Osteocyte (in vitro differentiated cells): ENCODE measurements around the gene TMEM107. TPM values are rescaled to one million over a fixed set of nuclear protein-coding genes. Genes with fewer than 3 reads are reported as not detected.

Experiments used
- DNase-seq: peaks from one replicate; pipeline ENCODE4 v3.0.0; 2021; ENCODE audit warnings: mixed read lengths; ENCODE audit not compliant: unreplicated experiment; ENCODE audit errors: extremely low spot score
- H3K27ac Mint-ChIP-seq: one replicate; pipeline ENCODE4 v1.8.0; 2021; ENCODE audit warnings: mild to moderate bottlenecking, mixed read lengths; ENCODE audit not compliant: unreplicated experiment
- H3K27me3 Mint-ChIP-seq: one replicate; pipeline ENCODE4 v1.8.0; 2021; ENCODE audit warnings: mixed read lengths; ENCODE audit not compliant: unreplicated experiment
- H3K36me3 Mint-ChIP-seq: one replicate; pipeline ENCODE4 v1.8.0; 2021; ENCODE audit warnings: mixed read lengths; ENCODE audit not compliant: unreplicated experiment
- H3K4me1 Mint-ChIP-seq: one replicate; pipeline ENCODE4 v1.8.0; 2021; ENCODE audit warnings: mixed read lengths; ENCODE audit not compliant: unreplicated experiment
- H3K4me3 Mint-ChIP-seq: one replicate; pipeline ENCODE4 v1.8.0; 2021; ENCODE audit warnings: mild to moderate bottlenecking, moderate library complexity, mixed read lengths; ENCODE audit not compliant: unreplicated experiment
- H3K9me3 Mint-ChIP-seq: one replicate; pipeline ENCODE4 v1.8.0; 2021; ENCODE audit warnings: mixed read lengths; ENCODE audit not compliant: unreplicated experiment
- CTCF ChIP-seq: fragments of 200-600 bp; sonication (generic); IDR thresholded peaks from 2 replicates; pipeline ENCODE4 v1.5.0; 2021; ENCODE audit warnings: antibody characterized with exemption, mild to moderate bottlenecking, moderate library complexity
- total RNA-seq: library from RNA; stranded (reverse); gene quantifications from 2 replicates; pipeline ENCODE4 v1.2.1, GENCODE V29; 2021

TMEM107 gene
- total RNA-seq, 1 donor from 2014 or later, result 8.4 TPM

DNA sequence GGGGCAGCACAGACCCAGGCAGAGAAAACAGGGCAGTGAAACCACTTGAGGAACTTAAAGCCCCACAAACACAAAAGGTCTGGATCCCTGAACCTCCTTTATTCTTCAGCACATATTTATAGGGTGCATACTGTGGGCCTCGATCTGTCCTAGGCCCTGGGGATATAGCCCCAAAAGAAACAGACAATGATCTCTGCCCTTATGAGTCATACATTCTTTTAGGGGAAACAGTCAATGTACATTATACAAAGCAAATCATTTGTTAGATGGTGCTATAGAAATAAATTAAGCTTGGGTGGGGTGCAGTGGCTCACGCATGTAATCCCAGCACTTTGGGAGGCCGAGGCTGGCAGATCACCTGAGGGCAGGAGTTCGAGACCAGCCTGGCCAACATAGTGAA is 42.2 kb downstream of the TMEM107 start:
- no peaks in the 10 kb centered on the region for H3K9me3 Mint-ChIP-seq
- H3K27me3 Mint-ChIP-seq, result peaks cover 9% of the 10 kb centered on the region
- no peak overlapping the region for H3K4me3 Mint-ChIP-seq
- H3K36me3 Mint-ChIP-seq, result no peaks in the 10 kb centered on the region
- no peak for TF ChIP-seq CTCF
- no peak overlapping the region for H3K27ac Mint-ChIP-seq
- no peak for DNase-seq
- H3K4me1 Mint-ChIP-seq, result no peaks in the 10 kb centered on the region

- Mint-ChIP-seq H3K4me1 (no peaks in the 10 kb centered on the region), H3K27me3 (peaks cover 9% of the 10 kb centered on the region), H3K9me3 (no peaks in the 10 kb centered on the region), H3K4me3 (no peak overlapping the region), H3K27ac (no peak overlapping the region), H3K36me3 (no peaks in the 10 kb centered on the region)
- DNase-seq, result no peak
- TF ChIP-seq CTCF, result no peak
These were observed 42.8 kb downstream of the TMEM107 start for GRCh38 chr17:8133399-8133798.

DNA sequence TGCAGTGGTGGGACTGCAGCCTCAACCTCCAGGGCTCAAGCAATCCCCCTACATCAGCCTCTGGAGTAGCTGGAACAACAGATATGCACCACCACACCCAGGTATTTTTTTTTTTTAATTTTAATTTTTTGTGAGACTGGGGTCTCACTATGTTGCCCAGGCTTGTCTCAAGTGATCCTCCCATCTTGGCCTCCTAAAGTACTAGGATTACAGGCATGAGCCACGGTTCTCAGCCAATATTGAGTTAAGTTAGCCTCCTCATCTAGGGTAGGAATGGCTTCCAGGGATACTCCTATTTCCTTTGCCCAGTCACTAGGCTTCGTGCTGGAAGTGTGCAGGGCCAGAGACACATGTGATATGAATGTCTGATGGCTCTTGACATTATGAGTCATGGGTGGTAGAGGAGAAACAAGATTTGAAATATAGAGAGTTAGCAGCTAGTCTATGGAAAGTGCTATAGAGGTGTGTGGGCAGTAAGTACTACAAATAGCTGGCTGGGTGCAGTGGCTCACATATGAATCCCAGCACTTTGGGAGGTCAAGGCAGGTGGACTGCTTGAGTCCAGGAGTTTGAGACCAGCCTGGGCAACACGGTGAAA is 44.2 kb downstream of the TMEM107 start:
- no peak overlapping the region for H3K27ac Mint-ChIP-seq
- no peaks in the 10 kb centered on the region for H3K9me3 Mint-ChIP-seq
- DNase-seq, result no peak
- TF ChIP-seq CTCF, result no peak
- H3K27me3 Mint-ChIP-seq, result peaks cover 9% of the 10 kb centered on the region
- no peaks in the 10 kb centered on the region for H3K36me3 Mint-ChIP-seq
- H3K4me3 Mint-ChIP-seq, result no peak overlapping the region
- peaks cover 4% of the 10 kb centered on the region for H3K4me1 Mint-ChIP-seq

DNA sequence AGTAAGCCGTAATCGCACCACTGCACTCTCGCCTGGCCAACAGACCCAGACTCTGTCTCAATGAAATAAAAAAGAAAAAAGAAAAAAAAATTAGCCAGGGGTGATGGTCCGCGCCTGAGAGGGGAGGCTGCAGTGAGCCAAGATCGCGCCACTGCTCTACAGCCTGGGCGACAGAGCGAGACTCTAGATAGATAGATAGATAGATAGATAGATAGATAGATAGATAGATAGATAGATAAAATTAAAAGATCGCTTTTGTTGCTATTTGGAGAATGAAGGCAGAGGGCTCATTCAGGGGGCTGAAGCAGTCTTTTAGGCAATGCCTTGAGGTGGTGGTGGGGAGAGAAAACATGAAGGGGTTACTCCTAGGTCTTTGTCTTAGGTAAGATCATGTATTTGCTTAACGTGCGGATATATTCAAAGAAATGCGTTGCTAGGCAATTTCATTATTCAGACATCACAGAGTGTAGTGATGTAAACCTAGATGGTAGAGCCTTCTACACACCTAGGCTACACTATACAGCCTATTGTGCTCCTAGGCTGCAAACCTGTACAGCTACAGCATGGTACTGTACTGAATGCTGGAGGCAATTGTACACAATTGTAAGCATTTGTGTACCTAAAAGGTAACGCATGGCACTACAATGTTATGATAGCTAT is 47.9 kb downstream of the TMEM107 start:
- no peak overlapping the region for H3K4me3 Mint-ChIP-seq
- H3K27me3 Mint-ChIP-seq, result peaks cover 9% of the 10 kb centered on the region
- no peak for DNase-seq
- H3K9me3 Mint-ChIP-seq, result no peaks in the 10 kb centered on the region
- no peak overlapping the region for H3K27ac Mint-ChIP-seq
- peaks cover 37% of the 10 kb centered on the region for H3K4me1 Mint-ChIP-seq
- no peak for TF ChIP-seq CTCF
- H3K36me3 Mint-ChIP-seq, result no peaks in the 10 kb centered on the region

DNA sequence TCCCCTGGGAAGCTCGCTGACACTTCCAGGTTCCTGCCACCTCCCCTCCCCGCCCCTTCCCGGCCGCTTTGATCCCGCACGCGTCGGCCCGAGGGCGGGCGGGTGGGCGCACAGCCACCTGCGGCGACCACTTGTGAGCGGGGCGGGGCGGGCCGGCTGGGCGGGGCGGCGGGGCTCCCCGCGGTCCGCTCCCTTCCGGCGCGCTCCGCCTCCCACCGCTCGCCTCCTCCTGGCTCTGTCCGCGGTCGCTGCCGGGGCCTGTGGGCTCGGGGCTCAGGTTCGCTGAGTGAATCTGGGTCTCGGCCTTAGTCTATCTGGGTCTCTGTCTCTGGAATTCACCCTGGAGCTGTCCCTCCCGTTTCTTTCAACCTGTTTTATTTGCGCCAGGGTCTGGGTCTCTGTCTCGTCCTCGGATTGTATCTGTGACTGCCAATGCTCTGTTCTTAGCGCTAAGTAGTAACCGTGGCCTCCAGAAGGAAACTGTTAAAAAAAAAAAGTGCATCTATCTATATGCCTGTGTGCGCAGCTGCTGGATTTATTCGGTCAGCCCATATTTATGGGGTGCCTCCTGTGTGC is 49.6 kb downstream of the TMEM107 start:
- peak overlapping the region; percentile 87 for H3K4me3 Mint-ChIP-seq
- H3K27me3 Mint-ChIP-seq, result peaks cover 6% of the 10 kb centered on the region
- DNase-seq, result no peak
- no peaks in the 10 kb centered on the region for H3K9me3 Mint-ChIP-seq
- no peak for TF ChIP-seq CTCF
- no peaks in the 10 kb centered on the region for H3K36me3 Mint-ChIP-seq
- peak overlapping the region; percentile 89 for H3K27ac Mint-ChIP-seq
- H3K4me1 Mint-ChIP-seq, result peaks cover 40% of the 10 kb centered on the region
